Motor neuron (in vitro differentiated cells): ENCODE results near the gene PLXNB2. TPM values are rescaled to one million over a fixed set of nuclear protein-coding genes. Genes with fewer than 3 reads are reported as not detected.
"Not testable (repeated sequence)": the region's sequence is repeated elsewhere in the genome, so short reads cannot be mapped to it uniquely, and the experiment has no call there.

Experiments
- ATAC-seq, 8 experiments: fragments of 200-7000 bp; cut with Tn5 transposase; replicated peaks in 6 of 8; 2 replicates each; pipeline ENCODE4 v1.8.0; 2021; ENCODE audit warnings: mild to moderate bottlenecking in 8 of 8, moderate library complexity in 8 of 8
- H3K27ac ChIP-seq, 2 donors: fragments of 250-450 bp; sonication (Bioruptor Pico); 2 replicates each; pipeline ENCODE4 v1.9.0; 2021; ENCODE audit warnings: antibody characterized with exemption in 2 of 2, mild to moderate bottlenecking in 2 of 2, moderate library complexity in 1 of 2
- H3K4me1 ChIP-seq, 2 donors: fragments of 250-450 bp; sonication (Bioruptor Pico); replicated peaks in 1 of 2; 2 replicates each; pipeline ENCODE4 v1.6.1; 2021; ENCODE audit warnings: antibody characterized with exemption in 2 of 2, mild to moderate bottlenecking in 2 of 2, moderate library complexity in 1 of 2
- H3K4me3 ChIP-seq, 5 donors: fragments of 250-450 bp; sonication (Bioruptor Pico); 2 replicates each; pipeline ENCODE4 v1.9.0; 2021; ENCODE audit warnings: antibody characterized with exemption in 5 of 5, mild to moderate bottlenecking in 5 of 5, moderate library complexity in 4 of 5
- WGBS, 10 experiments: fragments of 450-650 bp; shearing (Covaris generic); methylation state at CpG; one replicate each; pipeline ENCODE4 v1.0.0; 2022; 5-methylcytosine and 5-hydroxymethylcytosine counted together
- in situ Hi-C, 9 experiments: fragments of 400-800 bp; cut with MboI; loops; one replicate each; pipeline ENCODE4 v1.15.0; 2021; ENCODE audit warnings: low sequenced_read_pairs in 9 of 9, low pct_unique_long_range_greater_than_20kb in 2 of 9; ENCODE audit not compliant: unreplicated experiment in 9 of 9
- total RNA-seq, 8 experiments: library from RNA; unstranded; fragments of 300-600 nt; gene quantifications; 2 replicates each; pipeline versions ENCODE4 v1.2.3 to v1.2.4, GENCODE V29; 2022

Gene PLXNB2
- total RNA-seq, 8 experiments from 2014 or later: 36.8 to 104 (median 59.6) TPM

- WGBS, 10 experiments: 50 to 100% (median 98%) methylated on average over 1 to 3 of the region's 5 CpGs; no CpG with 5 or more reads in 2 of the 10 experiments
- in situ Hi-C loops: no loop called here
Observed at GRCh38 chr22:50338042-50338573, 30.7 kb upstream of the PLXNB2 start.

GRCh38 chr22:50337262-50338041 is 30.0 kb upstream of the PLXNB2 start:
- Histone ChIP-seq H3K27ac (no peak overlapping the region), H3K4me1 (peaks cover 0 to 3% of the 10 kb centered on the region in 2 donors), H3K4me3 (no peak overlapping the region)
- ATAC-seq: no peak
- 80 to 100% (median 93%) methylated on average over 1 to 7 of the region's 13 CpGs; no CpG with 5 or more reads in 3 of the 10 experiments for WGBS, 10 experiments
- in situ Hi-C loops: no loop called here

More at GRCh38 chr22:50338042-50338573, 30.7 kb upstream of the PLXNB2 start:
- H3K4me1 ChIP-seq: peaks cover 0 to 3% of the 10 kb centered on the region in 2 donors
- no peak overlapping the region for H3K27ac ChIP-seq
- H3K4me3 ChIP-seq: no peak overlapping the region
- ATAC-seq: no peak

DNA sequence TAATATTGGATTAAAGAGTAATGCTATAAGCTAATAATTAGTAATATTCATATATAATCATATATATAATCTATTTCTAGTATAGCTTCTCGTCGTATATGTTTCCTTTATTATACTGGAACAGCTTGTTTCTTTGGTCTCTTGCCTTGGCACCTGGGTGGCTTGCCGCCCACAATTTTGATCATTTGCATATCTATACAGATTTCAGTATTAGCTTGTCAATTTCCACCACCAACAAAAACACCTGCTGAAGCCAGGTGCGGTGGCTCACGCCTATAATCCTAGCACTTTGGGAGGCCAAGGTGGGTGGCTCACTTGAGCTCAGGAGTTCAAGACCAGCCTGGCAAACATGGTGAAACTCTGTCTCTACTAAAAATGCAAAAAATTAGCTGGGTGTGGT is 27.0 kb upstream of the PLXNB2 start:
- 70 to 100% (median 85%) methylated on average over 1 to 5 of the region's 5 CpGs; no CpG with 5 or more reads in 2 of the 10 experiments for WGBS, 10 experiments
- in situ Hi-C loops: not testable (repeated sequence)

DNA sequence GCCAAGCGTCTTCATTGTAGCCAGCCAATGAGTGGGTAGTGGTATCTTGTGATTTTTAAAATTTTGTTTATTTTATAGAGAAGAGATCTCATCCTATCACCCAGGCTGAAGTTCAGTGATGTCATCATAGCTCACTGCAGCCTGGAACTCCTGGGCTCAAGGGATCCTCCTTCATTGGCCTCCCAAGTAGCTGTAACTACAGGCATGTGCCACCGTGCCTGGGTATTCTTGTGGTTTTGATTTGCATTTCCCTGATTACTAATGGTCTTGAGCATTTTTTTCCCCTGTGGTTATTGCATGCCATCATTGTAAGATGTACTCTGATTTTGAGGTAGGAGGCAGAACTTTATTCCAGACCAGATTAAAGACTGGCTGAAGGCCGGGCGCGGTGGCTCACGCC is 21.8 kb upstream of the PLXNB2 start:
- WGBS, 10 experiments: 67 to 100% (median 93%) methylated on average over 1 to 6 of the region's 6 CpGs; no CpG with 5 or more reads in 2 of the 10 experiments
- in situ Hi-C loops: loop anchor here in 2 of 9 experiments (10.0 kb wide), 2 partner anchors 54 to 64 kb away; partner anchors contain the start of genes MAPK11 (in 1 of the 2) and MAPK12 (in 1 of the 2)

More for the DNA sequence above, 27.0 kb upstream of the PLXNB2 start:
- not testable (repeated sequence) for H3K27ac ChIP-seq, H3K4me3 ChIP-seq, H3K4me1 ChIP-seq, ATAC-seq

GRCh38 chr22:50327711-50328019 is 20.2 kb upstream of the PLXNB2 start:
- peaks cover 12 to 13% of the 10 kb centered on the region in 2 donors for H3K4me1 ChIP-seq
- H3K27ac ChIP-seq: peak overlapping the region; percentile 81 to 94
- ATAC-seq: no peak
- peak overlapping the region; percentile 59 to 89 (median 85) for H3K4me3 ChIP-seq
- 60 to 100% (median 96%) methylated on average over 1 to 9 of the region's 22 CpGs; no CpG with 5 or more reads in 2 of the 10 experiments for WGBS, 10 experiments
- in situ Hi-C loops: loop anchor here in 2 of 9 experiments (10.0 kb wide), 2 partner anchors 53 to 63 kb away; partner anchors contain the start of genes MAPK11 (in 1 of the 2) and MAPK12 (in 1 of the 2)

More for the DNA sequence above, 21.8 kb upstream of the PLXNB2 start:
- Histone ChIP-seq H3K4me1 (peaks cover 12 to 13% of the 10 kb centered on the region in 2 donors), H3K4me3 (no peak overlapping the region), H3K27ac (no peak overlapping the region)
- no peak for ATAC-seq

GRCh38 chr22:50326956-50327710 is 19.7 kb upstream of the PLXNB2 start, which contains the start of gene DENND6B:
Gene DENND6B, minus strand, starts transcription at chr22:50327012. Its CDS starts 24 bp downstream, at chr22:50326988.
- Histone ChIP-seq H3K4me3 (peak within 1 kb of the TSS; percentile 59 to 89 (median 85)), H3K4me1 (peaks cover 12 to 13% of the 10 kb centered on the region in 2 donors), H3K27ac (peak within 1 kb of the TSS; percentile 81 to 94)
- in situ Hi-C loops: loop anchor here in 2 of 9 experiments (10.0 kb wide), 2 partner anchors 52 to 62 kb away; partner anchors contain the start of genes MAPK11 (in 1 of the 2) and MAPK12 (in 1 of the 2)
- WGBS, 10 experiments: 3 to 80% methylated on average over 1 to 13 of the region's 105 CpGs; no CpG with 5 or more reads in 8 of the 10 experiments
- ATAC-seq: peak; percentile 91 to 98 (median 96)

DNA sequence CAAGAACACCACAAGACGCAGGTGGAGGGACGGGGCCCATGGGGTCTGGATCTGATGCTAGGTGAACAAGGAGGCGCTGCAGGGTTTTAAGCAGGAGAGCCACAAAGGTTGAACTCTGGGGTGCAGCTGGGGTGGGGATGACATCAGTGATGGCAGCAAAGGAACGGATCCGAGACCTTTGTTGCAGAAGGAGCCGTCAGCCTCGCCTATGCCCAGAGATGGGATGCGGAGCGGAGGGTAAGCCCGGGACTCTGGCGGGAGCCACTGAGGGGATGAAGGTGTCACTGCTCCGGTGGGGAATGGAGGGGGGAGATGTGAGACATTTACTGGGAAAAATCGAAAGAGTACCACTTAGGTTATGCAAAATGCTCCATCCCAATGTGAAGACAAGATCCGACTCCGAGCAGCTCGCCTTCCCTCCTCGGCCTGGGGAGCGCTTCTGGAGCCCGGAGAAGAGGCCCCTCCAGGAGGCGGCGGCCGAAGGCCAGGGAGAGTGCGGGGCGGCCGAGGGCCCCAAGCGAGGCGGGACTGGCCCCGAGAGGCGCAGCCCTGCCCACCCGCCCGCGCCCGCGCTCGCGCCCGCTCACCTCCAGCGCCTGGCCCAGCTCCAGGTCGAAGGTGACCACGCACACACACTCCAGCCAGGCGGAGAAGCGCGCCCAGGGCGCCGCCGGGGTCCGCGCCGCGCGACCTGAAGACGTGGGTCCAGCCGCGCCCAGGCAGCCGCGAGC is 18.9 kb upstream of the PLXNB2 start:
- Histone ChIP-seq H3K27ac (peak overlapping the region; percentile 60 to 94), H3K4me3 (peak overlapping the region; percentile 59 to 89 (median 85)), H3K4me1 (peaks cover 12 to 13% of the 10 kb centered on the region in 2 donors)
- 0 to 80% (median 19%) methylated on average over 1 to 5 of the region's 56 CpGs; no CpG with 5 or more reads in 5 of the 10 experiments for WGBS, 10 experiments
- peak in 6 of 8 experiments; percentile 0 to 20 (median 1) for ATAC-seq
- in situ Hi-C loops: loop anchor here in 2 of 9 experiments (10.0 kb wide), 2 partner anchors 52 to 62 kb away; partner anchors contain the start of genes MAPK11 (in 1 of the 2) and MAPK12 (in 1 of the 2)

- H3K4me3 ChIP-seq: peak overlapping the region; percentile 59 to 89 (median 85)
- H3K27ac ChIP-seq: peak overlapping the region; percentile 60 to 94
- in situ Hi-C loops: loop anchor here in 2 of 9 experiments (10.0 kb wide), 2 partner anchors 51 to 61 kb away; partner anchors contain the start of genes MAPK11 (in 1 of the 2) and MAPK12 (in 1 of the 2)
- no peak for ATAC-seq
- WGBS, 10 experiments: 40 to 93% (median 72%) methylated on average over 1 to 16 of the region's 19 CpGs; no CpG with 5 or more reads in 1 of the 10 experiments
- peaks cover 12 to 13% of the 10 kb centered on the region in 2 donors for H3K4me1 ChIP-seq
Observed at GRCh38 chr22:50325444-50326224, 18.2 kb upstream of the PLXNB2 start.

DNA sequence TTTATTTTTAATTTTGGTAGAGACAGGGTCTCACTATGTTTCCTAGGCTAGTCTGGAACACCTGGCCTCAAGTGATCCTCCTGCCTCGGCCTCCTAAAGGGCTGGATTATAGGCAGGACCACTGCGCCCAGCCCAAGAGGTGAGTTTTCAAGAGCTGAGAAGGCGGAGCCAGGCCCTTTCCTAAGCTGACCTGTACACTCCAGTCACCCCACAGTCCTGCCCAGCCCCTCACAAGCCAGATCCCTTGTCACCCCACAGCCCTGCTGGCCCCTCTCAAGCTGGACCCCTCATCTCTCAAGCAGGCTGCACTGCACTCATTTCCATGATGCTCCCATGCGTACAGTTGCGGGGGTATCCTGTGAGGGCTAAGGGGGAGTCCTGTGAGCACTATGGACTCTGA is 16.5 kb upstream of the PLXNB2 start:
- no peak overlapping the region for H3K27ac ChIP-seq
- peaks cover 16 to 18% of the 10 kb centered on the region in 2 donors for H3K4me1 ChIP-seq
- no peak for ATAC-seq
- in situ Hi-C loops: loop anchor here in 2 of 9 experiments (10.0 kb wide), 2 partner anchors 49 to 59 kb away; partner anchors contain the start of genes MAPK11 (in 1 of the 2) and MAPK12 (in 1 of the 2)
- H3K4me3 ChIP-seq: no peak overlapping the region
- WGBS, 10 experiments: no CpG with 5 or more reads among the region's 5 CpGs

GRCh38 chr22:50322382-50323104 is 15.1 kb upstream of the PLXNB2 start:
- H3K27ac ChIP-seq, ATAC-seq, H3K4me3 ChIP-seq: not testable (repeated sequence)
- in situ Hi-C loops: loop anchor here in 2 of 9 experiments (10.0 kb wide), 2 partner anchors 48 to 58 kb away; partner anchors contain the start of genes MAPK11 (in 1 of the 2) and MAPK12 (in 1 of the 2)
- 59 to 89% (median 85%) methylated on average over 1 to 6 of the region's 10 CpGs; no CpG with 5 or more reads in 4 of the 10 experiments for WGBS, 10 experiments
- peaks cover 13 to 17% of the 10 kb centered on the region in 2 donors for H3K4me1 ChIP-seq
